Smooth muscle cell (in vitro differentiated cells): ENCODE data around the gene CCDC88C. TPM values are rescaled to one million over a fixed set of nuclear protein-coding genes. Genes with fewer than 3 reads are reported as not detected.

Source experiments
- DNase-seq: peaks from one replicate; lab custom pipeline; 2025; ENCODE audit not compliant: unreplicated experiment; lab: John Stamatoyannopoulos, UW
- H2AFZ ChIP-seq: fragments of 200-600 bp; sonication (generic); 2 replicates; pipeline ENCODE4 v1.6.0; 2016; ENCODE audit warnings: antibody characterized with exemption, low read depth, mild to moderate bottlenecking
- H3F3A ChIP-seq: fragments of 200-600 bp; sonication (generic); 2 replicates; pipeline ENCODE4 v1.6.0; 2017; ENCODE audit warnings: antibody characterized with exemption, low read depth
- H3K27ac ChIP-seq: fragments of 200-600 bp; sonication (generic); 2 replicates; pipeline ENCODE4 v1.5.1; 2016; ENCODE audit warnings: low read depth, mild to moderate bottlenecking
- H3K27me3 ChIP-seq: fragments of 200-600 bp; sonication (generic); 2 replicates; pipeline ENCODE4 v1.6.1; 2016; ENCODE audit warnings: low read depth, mild to moderate bottlenecking
- H3K36me3 ChIP-seq: fragments of 200-600 bp; sonication (generic); 2 replicates; pipeline ENCODE4 v1.5.1; 2016; ENCODE audit warnings: low read depth
- H3K4me1 ChIP-seq: fragments of 200-600 bp; sonication (generic); 2 replicates; pipeline ENCODE4 v1.5.1; 2016; ENCODE audit warnings: low read depth
- H3K4me2 ChIP-seq: fragments of 200-600 bp; sonication (generic); 2 replicates; pipeline ENCODE4 v1.6.0; 2016; ENCODE audit warnings: mild to moderate bottlenecking
- H3K4me3 ChIP-seq: fragments of 200-600 bp; sonication (generic); 2 replicates; pipeline ENCODE4 v1.5.1; 2016; ENCODE audit warnings: mild to moderate bottlenecking
- H3K79me2 ChIP-seq: fragments of 200-600 bp; sonication (generic); 2 replicates; pipeline ENCODE4 v1.6.0; 2016; ENCODE audit warnings: low read depth, mild to moderate bottlenecking
- H3K9ac ChIP-seq: fragments of 200-600 bp; sonication (generic); 2 replicates; pipeline ENCODE4 v1.6.0; 2016; ENCODE audit warnings: low read depth
- H3K9me3 ChIP-seq: fragments of 200-600 bp; sonication (generic); replicated peaks from 2 replicates; pipeline ENCODE4 v1.5.1; 2016; ENCODE audit warnings: low read depth
- H4K20me1 ChIP-seq: fragments of 200-600 bp; sonication (generic); 2 replicates; pipeline ENCODE4 v1.6.0; 2016; ENCODE audit warnings: low read depth
- WGBS: methylation state at CpG from one replicate; pipeline ENCODE4 v1.1.7; 2016; ENCODE audit warnings: low lambda C conversion rate; 5-methylcytosine and 5-hydroxymethylcytosine counted together
- polyA plus RNA-seq: library from polyadenylated mRNA; unstranded; fragments of >200 nt; fragmentation: Nextera tagmentation; extraction: Ambion mirVana; gene quantifications from 2 replicates; pipeline ENCODE4 v1.2.1, GENCODE V29; 2016
- total RNA-seq: library from RNA; depleted of rRNA; stranded (reverse); fragments of >200 nt; gene quantifications from 2 replicates; pipeline ENCODE4 v1.2.3, GENCODE V29; 2014
- TF ChIP-seq, protein P1 (sequence below): fragments of 200-600 bp; sonication (generic); IDR thresholded peaks from 2 replicates; pipeline ENCODE4 v1.5.1; 2017; ENCODE audit warnings: borderline replicate concordance, mild to moderate bottlenecking, antibody characterized with exemption; ENCODE audit not compliant: insufficient read depth, poor library complexity, severe bottlenecking

CCDC88C gene
- total and polyA plus RNA-seq, 2 experiments from 2014 or later: 1.1 TPM; not detected in 1

DNA sequence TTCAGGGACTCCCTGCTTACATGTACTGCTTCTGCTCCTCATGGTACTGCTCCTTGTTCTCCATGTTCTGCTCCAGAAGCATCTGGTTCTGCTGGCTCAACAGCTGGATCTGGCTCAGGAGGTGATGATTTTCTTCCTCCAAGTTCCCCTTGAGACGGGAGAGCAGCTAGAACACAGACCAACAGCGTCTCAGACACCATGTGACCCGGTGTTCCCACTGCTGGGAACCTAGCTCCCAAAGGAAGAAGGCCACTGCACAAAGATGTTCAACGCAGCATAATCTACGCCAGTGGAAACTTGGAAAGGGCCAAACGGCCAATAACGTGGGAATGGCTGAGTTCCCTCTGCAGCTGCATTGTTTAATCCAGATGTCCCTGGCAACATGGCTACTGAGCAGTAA, 123.5 kb downstream of the CCDC88C start:
- H3K4me2 ChIP-seq: no peak overlapping the region
- no peaks in the 10 kb centered on the region for H4K20me1 ChIP-seq
- no peaks in the 10 kb centered on the region for H3F3A ChIP-seq
- no peaks in the 10 kb centered on the region for H3K27me3 ChIP-seq
- H3K79me2 ChIP-seq: no peaks in the 10 kb centered on the region
- H3K36me3 ChIP-seq: no peaks in the 10 kb centered on the region
- TF ChIP-seq, protein P1, sequence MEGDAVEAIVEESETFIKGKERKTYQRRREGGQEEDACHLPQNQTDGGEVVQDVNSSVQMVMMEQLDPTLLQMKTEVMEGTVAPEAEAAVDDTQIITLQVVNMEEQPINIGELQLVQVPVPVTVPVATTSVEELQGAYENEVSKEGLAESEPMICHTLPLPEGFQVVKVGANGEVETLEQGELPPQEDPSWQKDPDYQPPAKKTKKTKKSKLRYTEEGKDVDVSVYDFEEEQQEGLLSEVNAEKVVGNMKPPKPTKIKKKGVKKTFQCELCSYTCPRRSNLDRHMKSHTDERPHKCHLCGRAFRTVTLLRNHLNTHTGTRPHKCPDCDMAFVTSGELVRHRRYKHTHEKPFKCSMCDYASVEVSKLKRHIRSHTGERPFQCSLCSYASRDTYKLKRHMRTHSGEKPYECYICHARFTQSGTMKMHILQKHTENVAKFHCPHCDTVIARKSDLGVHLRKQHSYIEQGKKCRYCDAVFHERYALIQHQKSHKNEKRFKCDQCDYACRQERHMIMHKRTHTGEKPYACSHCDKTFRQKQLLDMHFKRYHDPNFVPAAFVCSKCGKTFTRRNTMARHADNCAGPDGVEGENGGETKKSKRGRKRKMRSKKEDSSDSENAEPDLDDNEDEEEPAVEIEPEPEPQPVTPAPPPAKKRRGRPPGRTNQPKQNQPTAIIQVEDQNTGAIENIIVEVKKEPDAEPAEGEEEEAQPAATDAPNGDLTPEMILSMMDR: no peak
- H2AFZ ChIP-seq: no peak overlapping the region
- 88% methylated on average over 7 of the region's 7 CpGs for WGBS
- H3K27ac ChIP-seq: no peak overlapping the region
- H3K4me3 ChIP-seq: no peak overlapping the region
- H3K9ac ChIP-seq: no peak overlapping the region
- H3K4me1 ChIP-seq: no peaks in the 10 kb centered on the region
- no peak for DNase-seq
- H3K9me3 ChIP-seq: no peaks in the 10 kb centered on the region

- no peak overlapping the region for H2AFZ ChIP-seq
- H3K4me3 ChIP-seq: no peak overlapping the region
- no peak for DNase-seq
- no peaks in the 10 kb centered on the region for H3K4me1 ChIP-seq
- no peaks in the 10 kb centered on the region for H3K36me3 ChIP-seq
- no peaks in the 10 kb centered on the region for H3K9me3 ChIP-seq
- no peak overlapping the region for H3K9ac ChIP-seq
- H3K27ac ChIP-seq: no peak overlapping the region
- 51% methylated on average over 10 of the region's 12 CpGs for WGBS
- no peak overlapping the region for H3K4me2 ChIP-seq
- no peaks in the 10 kb centered on the region for H4K20me1 ChIP-seq
- no peaks in the 10 kb centered on the region for H3K27me3 ChIP-seq
- TF ChIP-seq, protein P1: no peak
- H3F3A ChIP-seq: no peaks in the 10 kb centered on the region
- no peaks in the 10 kb centered on the region for H3K79me2 ChIP-seq
Measured at GRCh38 chr14:91293281-91293680, 124.3 kb downstream of the CCDC88C start.

DNA sequence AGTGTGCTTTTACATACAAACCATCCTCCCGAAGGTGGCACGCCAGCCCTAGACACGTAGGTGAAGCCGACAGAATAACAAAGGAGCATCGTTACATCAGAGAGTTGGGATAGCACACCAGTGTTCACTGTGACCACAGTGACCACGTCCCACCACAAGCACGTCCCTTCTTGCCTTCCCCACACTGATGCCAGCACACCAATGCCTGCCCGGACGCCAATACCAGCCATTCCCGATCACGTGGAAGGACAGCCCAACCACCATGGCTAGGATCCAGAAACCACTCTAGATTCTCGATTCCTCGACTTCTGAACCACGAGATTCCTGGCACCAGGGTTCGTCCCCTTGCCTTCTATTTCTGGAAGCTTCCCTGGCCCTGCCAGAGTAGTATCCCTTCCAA, 125.1 kb downstream of the CCDC88C start:
- no peaks in the 10 kb centered on the region for H3F3A ChIP-seq
- no peaks in the 10 kb centered on the region for H4K20me1 ChIP-seq
- no peaks in the 10 kb centered on the region for H3K9me3 ChIP-seq
- no peak for DNase-seq
- H3K4me2 ChIP-seq: no peak overlapping the region
- H3K9ac ChIP-seq: no peak overlapping the region
- H3K4me3 ChIP-seq: no peak overlapping the region
- H3K4me1 ChIP-seq: no peaks in the 10 kb centered on the region
- TF ChIP-seq, protein P1: no peak
- H2AFZ ChIP-seq: no peak overlapping the region
- H3K79me2 ChIP-seq: no peaks in the 10 kb centered on the region
- 96% methylated on average over 15 of the region's 15 CpGs for WGBS
- H3K27me3 ChIP-seq: no peaks in the 10 kb centered on the region
- no peaks in the 10 kb centered on the region for H3K36me3 ChIP-seq
- no peak overlapping the region for H3K27ac ChIP-seq

GRCh38 chr14:91291786-91292405, 125.7 kb downstream of the CCDC88C start:
- Histone ChIP-seq H3K27ac (no peak overlapping the region), H3K27me3 (no peaks in the 10 kb centered on the region), H3K4me2 (no peak overlapping the region), H3F3A (no peaks in the 10 kb centered on the region), H3K9ac (no peak overlapping the region), H3K9me3 (no peaks in the 10 kb centered on the region), H2AFZ (no peak overlapping the region), H3K79me2 (no peaks in the 10 kb centered on the region), H3K36me3 (no peaks in the 10 kb centered on the region), H3K4me3 (no peak overlapping the region), H4K20me1 (no peaks in the 10 kb centered on the region), H3K4me1 (no peaks in the 10 kb centered on the region)
- WGBS: 97% methylated on average over 21 of the region's 21 CpGs
- DNase-seq: no peak
- TF ChIP-seq, protein P1: no peak
